Neural progenitor cell (in vitro differentiated cells): ENCODE measurements around the gene CES2. TPM values are rescaled to one million over a fixed set of nuclear protein-coding genes. Genes with fewer than 3 reads are reported as not detected.
A peak's percentile ranks its signal among the peaks of the same experiment; 100 is the strongest.
"Not testable (repeated sequence)": the region's sequence is repeated elsewhere in the genome, so short reads cannot be mapped to it uniquely, and the experiment has no call there.

Experiments used
- DNase-seq: peaks from one replicate; pipeline ENCODE4 v3.0.0-alpha.2; 2016; ENCODE audit warnings: low spot score
- H2AFZ ChIP-seq: fragments of 200-600 bp; sonication (generic); replicated peaks from 2 replicates; pipeline ENCODE4 v1.6.1; 2016; ENCODE audit warnings: antibody characterized with exemption
- H3F3A ChIP-seq: fragments of 200-600 bp; sonication (generic); 2 replicates; pipeline ENCODE4 v1.6.1; 2016; ENCODE audit warnings: antibody characterized with exemption, low read depth
- H3K27ac ChIP-seq: fragments of 200-600 bp; sonication (generic); 2 replicates; pipeline ENCODE4 v1.5.1; 2016; ENCODE audit warnings: mild to moderate bottlenecking
- H3K27me3 ChIP-seq: fragments of 200-600 bp; sonication (generic); 2 replicates; pipeline ENCODE4 v1.6.1; 2016; ENCODE audit warnings: mild to moderate bottlenecking, moderate library complexity
- H3K36me3 ChIP-seq: fragments of 200-600 bp; sonication (generic); 2 replicates; pipeline ENCODE4 v1.5.1; 2016
- H3K4me1 ChIP-seq: fragments of 200-600 bp; sonication (generic); 2 replicates; pipeline ENCODE4 v1.6.1; 2016; ENCODE audit warnings: mixed run types
- H3K4me2 ChIP-seq: fragments of 200-600 bp; sonication (generic); 2 replicates; pipeline ENCODE4 v1.6.1; 2016
- H3K4me3 ChIP-seq: fragments of 200-600 bp; sonication (generic); 2 replicates; pipeline ENCODE4 v1.5.1; 2016
- H3K79me2 ChIP-seq: fragments of 200-600 bp; sonication (generic); 2 replicates; pipeline ENCODE4 v1.6.1; 2016; ENCODE audit warnings: low read depth
- H3K9ac ChIP-seq: fragments of 200-600 bp; sonication (generic); 2 replicates; pipeline ENCODE4 v1.6.1; 2016
- H3K9me3 ChIP-seq: fragments of 200-600 bp; sonication (generic); 2 replicates; pipeline ENCODE4 v1.5.1; 2016; ENCODE audit warnings: low read depth
- H4K20me1 ChIP-seq: fragments of 200-600 bp; sonication (generic); 2 replicates; pipeline ENCODE4 v1.6.1; 2016; ENCODE audit warnings: low read depth
- H3K27ac Mint-ChIP-seq: 3 replicates; pipeline ENCODE4 v1.8.0; 2021; ENCODE audit warnings: mixed read lengths
- H3K27me3 Mint-ChIP-seq: 2 replicates; pipeline ENCODE4 v1.8.0; 2022; ENCODE audit warnings: low read depth, mild to moderate bottlenecking, inconsistent platforms, moderate library complexity, mixed read lengths; ENCODE audit not compliant: insufficient read depth
- H3K36me3 Mint-ChIP-seq: 3 replicates; pipeline ENCODE4 v1.8.0; 2021; ENCODE audit warnings: mixed read lengths
- H3K4me1 Mint-ChIP-seq: 3 replicates; pipeline ENCODE4 v1.8.0; 2021; ENCODE audit warnings: mixed read lengths
- H3K4me3 Mint-ChIP-seq: 3 replicates; pipeline ENCODE4 v1.8.0; 2021; ENCODE audit warnings: mild to moderate bottlenecking, moderate library complexity, mixed read lengths
- H3K9me3 Mint-ChIP-seq: 3 replicates; pipeline ENCODE4 v1.8.0; 2020; ENCODE audit warnings: mixed read lengths
- EZH2 ChIP-seq: fragments of 200-600 bp; sonication (generic); IDR thresholded peaks from 2 replicates; pipeline ENCODE4 v1.6.1; 2017; ENCODE audit warnings: antibody characterized with exemption, mild to moderate bottlenecking, moderate library complexity
- EZH2phosphoT487 ChIP-seq: fragments of 200-600 bp; sonication (generic); IDR thresholded peaks from 2 replicates; pipeline ENCODE4 v1.6.1; 2017; ENCODE audit warnings: antibody characterized with exemption
- total RNA-seq: library from RNA; depleted of rRNA; stranded (reverse); fragments of >200 nt; gene quantifications from 2 replicates; pipeline ENCODE4 v1.2.3, GENCODE V29; 2015; ENCODE audit warnings: low replicate concordance
- TF ChIP-seq, protein P1 (sequence below): fragments of 200-600 bp; sonication (generic); IDR thresholded peaks from 2 replicates; pipeline ENCODE4 v1.5.1; 2017; ENCODE audit warnings: antibody characterized with exemption, mild to moderate bottlenecking

CES2 gene
- total RNA-seq, 1 donor from 2014 or later: 11.1 TPM

DNA sequence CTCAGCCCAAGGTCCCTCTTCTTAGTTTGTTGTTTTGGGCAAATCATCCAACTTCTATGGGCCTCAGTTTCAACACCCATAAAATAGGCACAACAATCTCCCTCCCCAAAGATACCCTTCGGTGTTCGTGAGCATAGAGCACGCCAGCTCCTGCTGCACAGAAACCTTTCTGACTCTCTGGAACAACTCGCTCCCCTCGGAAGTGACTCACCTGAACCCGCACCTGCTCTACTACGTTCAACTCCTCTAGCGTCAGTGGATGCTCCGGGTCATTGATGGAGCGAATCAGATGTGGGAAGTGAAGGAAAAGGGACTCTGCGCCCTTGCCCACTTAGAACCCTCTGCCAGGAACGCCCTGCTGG, 1.6 kb upstream of the CES2 start:
- H3K27me3 Mint-ChIP-seq: peaks cover 2% of the 10 kb centered on the region
- H3K4me3 Mint-ChIP-seq: peak overlapping the region; percentile 96
- peak overlapping the region; percentile 76 for H3K9ac ChIP-seq
- peaks cover 19% of the 10 kb centered on the region for H4K20me1 ChIP-seq
- H3K36me3 Mint-ChIP-seq: peaks cover 9% of the 10 kb centered on the region
- no peaks in the 10 kb centered on the region for H3F3A ChIP-seq
- TF ChIP-seq EZH2: no peak
- no peak for DNase-seq
- H3K4me1 Mint-ChIP-seq: peaks cover 32% of the 10 kb centered on the region
- peaks cover 10% of the 10 kb centered on the region for H3K4me1 ChIP-seq
- H3K27me3 ChIP-seq: peaks cover 9% of the 10 kb centered on the region
- no peaks in the 10 kb centered on the region for H3K9me3 Mint-ChIP-seq
- peak overlapping the region; percentile 90 for H2AFZ ChIP-seq
- peak overlapping the region; percentile 85 for H3K4me3 ChIP-seq
- peak overlapping the region; percentile 42 for H3K27ac Mint-ChIP-seq
- no peaks in the 10 kb centered on the region for H3K36me3 ChIP-seq
- H3K79me2 ChIP-seq: peaks cover 9% of the 10 kb centered on the region
- peak overlapping the region; percentile 93 for H3K4me2 ChIP-seq
- H3K27ac ChIP-seq: no peak overlapping the region
- no peaks in the 10 kb centered on the region for H3K9me3 ChIP-seq

DNA sequence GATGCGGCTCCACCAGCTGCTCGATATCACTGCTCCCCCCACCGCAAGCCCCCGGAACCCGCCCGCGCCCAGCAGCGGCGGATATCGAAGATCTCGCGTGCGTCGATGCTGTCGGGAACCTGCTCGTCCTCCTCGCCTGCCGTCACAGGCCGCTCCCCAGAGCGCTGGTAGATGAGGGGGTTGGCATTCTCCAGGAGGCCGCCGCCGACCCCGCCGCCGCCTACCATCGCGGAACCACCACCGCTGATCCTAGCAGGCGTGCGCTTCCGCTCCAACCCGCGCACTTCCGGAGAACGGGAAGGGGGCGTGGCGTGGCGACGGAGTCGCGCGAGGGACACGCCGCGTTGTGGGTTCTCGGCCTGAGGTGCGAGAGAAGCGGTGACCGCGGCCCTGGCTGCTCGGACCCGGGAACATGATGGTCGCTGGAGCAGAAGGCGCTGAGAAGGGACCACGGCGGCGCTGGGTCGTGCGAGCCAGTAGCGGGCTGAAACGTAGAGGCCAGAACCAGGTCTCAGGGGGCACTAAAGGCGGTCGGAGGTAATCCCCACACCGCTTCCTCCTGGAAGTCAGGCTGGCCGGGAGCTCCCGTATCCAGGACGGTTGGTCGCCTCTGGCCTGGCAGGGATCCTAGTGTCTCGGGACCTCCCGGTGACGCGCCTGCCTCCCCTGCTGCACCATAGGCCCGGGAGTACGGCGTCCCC, 1.0 kb upstream of the CES2 start, which contains the start of gene CIAO2B:
Gene CIAO2B (minus strand): TSS at position 265 of the 701 bp plus-strand sequence. CDS start 38 bp downstream, at position 227.
- Mint-ChIP-seq H3K36me3 (peaks cover 9% of the 10 kb centered on the region), H3K27me3 (peaks cover 2% of the 10 kb centered on the region), H3K4me3 (peak within 1 kb of the TSS; percentile 96), H3K4me1 (peaks cover 32% of the 10 kb centered on the region), H3K9me3 (no peaks in the 10 kb centered on the region), H3K27ac (peak within 1 kb of the TSS; percentile 82)
- no peaks in the 10 kb centered on the region for H3F3A ChIP-seq
- peaks cover 10% of the 10 kb centered on the region for H3K4me1 ChIP-seq
- no peak within 1 kb of the TSS for H3K27ac ChIP-seq
- no peaks in the 10 kb centered on the region for H3K9me3 ChIP-seq
- peak within 1 kb of the TSS; percentile 76 for H3K9ac ChIP-seq
- peak within 1 kb of the TSS; percentile 85 for H3K4me3 ChIP-seq
- H3K36me3 ChIP-seq: no peaks in the 10 kb centered on the region
- H3K4me2 ChIP-seq: peak within 1 kb of the TSS; percentile 93
- TF ChIP-seq EZH2: peak; percentile 54
- TF ChIP-seq, protein P1, sequence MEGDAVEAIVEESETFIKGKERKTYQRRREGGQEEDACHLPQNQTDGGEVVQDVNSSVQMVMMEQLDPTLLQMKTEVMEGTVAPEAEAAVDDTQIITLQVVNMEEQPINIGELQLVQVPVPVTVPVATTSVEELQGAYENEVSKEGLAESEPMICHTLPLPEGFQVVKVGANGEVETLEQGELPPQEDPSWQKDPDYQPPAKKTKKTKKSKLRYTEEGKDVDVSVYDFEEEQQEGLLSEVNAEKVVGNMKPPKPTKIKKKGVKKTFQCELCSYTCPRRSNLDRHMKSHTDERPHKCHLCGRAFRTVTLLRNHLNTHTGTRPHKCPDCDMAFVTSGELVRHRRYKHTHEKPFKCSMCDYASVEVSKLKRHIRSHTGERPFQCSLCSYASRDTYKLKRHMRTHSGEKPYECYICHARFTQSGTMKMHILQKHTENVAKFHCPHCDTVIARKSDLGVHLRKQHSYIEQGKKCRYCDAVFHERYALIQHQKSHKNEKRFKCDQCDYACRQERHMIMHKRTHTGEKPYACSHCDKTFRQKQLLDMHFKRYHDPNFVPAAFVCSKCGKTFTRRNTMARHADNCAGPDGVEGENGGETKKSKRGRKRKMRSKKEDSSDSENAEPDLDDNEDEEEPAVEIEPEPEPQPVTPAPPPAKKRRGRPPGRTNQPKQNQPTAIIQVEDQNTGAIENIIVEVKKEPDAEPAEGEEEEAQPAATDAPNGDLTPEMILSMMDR: no peak
- peaks cover 19% of the 10 kb centered on the region for H4K20me1 ChIP-seq
- H3K27me3 ChIP-seq: peaks cover 9% of the 10 kb centered on the region
- H2AFZ ChIP-seq: peak within 1 kb of the TSS; percentile 90
- DNase-seq: peak; percentile 87
- H3K79me2 ChIP-seq: peaks cover 9% of the 10 kb centered on the region

DNA sequence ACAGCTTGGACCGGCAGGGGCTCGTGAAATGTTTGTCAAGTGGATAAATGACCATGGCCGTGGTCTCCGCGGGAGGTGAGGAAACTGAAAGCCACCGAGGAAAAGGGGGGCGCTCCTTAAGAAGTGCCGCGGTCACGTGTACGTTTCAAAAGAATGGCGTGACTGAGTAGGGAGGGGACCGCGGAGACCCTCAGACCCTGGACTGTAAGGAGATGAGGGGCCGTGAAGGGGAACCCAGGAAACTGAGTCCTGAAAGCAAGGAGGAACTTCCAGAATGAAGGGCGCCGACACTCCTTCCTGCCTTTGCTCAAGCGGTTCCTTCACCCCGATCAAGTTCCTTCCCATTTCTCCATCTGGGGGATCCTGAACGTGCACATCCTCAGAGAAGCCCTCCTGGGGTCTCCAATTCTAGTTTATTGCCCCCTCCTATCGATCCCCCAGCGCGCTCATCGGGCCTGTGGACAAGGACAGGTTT, 440 bp upstream of the CES2 start:
- Mint-ChIP-seq H3K4me1 (peaks cover 32% of the 10 kb centered on the region), H3K27ac (peak overlapping the region; percentile 82), H3K4me3 (peak overlapping the region; percentile 96)
- H3K27me3 Mint-ChIP-seq, DNase-seq, H3K36me3 Mint-ChIP-seq, H3K36me3 ChIP-seq, H3F3A ChIP-seq, H3K27me3 ChIP-seq, H3K27ac ChIP-seq, H3K79me2 ChIP-seq, H3K9me3 Mint-ChIP-seq, H3K9me3 ChIP-seq: not testable (repeated sequence)
- peak overlapping the region; percentile 93 for H3K4me2 ChIP-seq
- peak overlapping the region; percentile 90 for H2AFZ ChIP-seq
- peaks cover 19% of the 10 kb centered on the region for H4K20me1 ChIP-seq
- peak overlapping the region; percentile 85 for H3K4me3 ChIP-seq
- H3K4me1 ChIP-seq: peaks cover 10% of the 10 kb centered on the region
- H3K9ac ChIP-seq: peak overlapping the region; percentile 76

DNA sequence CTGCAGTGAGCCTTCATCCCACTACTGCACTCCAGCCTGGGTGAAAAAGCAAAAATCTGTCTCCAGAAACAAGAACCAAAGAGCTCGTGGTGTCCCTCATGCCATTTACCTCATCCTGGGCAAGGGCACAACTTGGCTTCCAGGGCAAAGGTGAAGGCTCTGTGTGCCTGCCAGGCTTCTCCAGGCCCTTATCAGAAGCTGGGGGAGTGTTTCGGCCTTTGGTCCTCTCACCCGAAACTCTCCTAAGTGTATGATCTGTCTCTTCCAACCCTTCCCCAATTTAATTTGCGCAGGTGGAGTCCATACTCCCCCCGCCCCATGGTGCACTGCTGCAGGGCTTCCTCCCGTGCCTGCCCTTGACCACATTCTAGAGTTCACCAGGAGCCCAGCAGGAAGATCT, 1.1 kb downstream of the CES2 start:
- Histone ChIP-seq H3K9ac (no peak overlapping the region), H3F3A (no peaks in the 10 kb centered on the region), H3K79me2 (peaks cover 9% of the 10 kb centered on the region), H3K4me3 (no peak overlapping the region), H4K20me1 (peaks cover 19% of the 10 kb centered on the region), H3K27me3 (peaks cover 9% of the 10 kb centered on the region), H3K4me1 (peaks cover 10% of the 10 kb centered on the region), H3K36me3 (no peaks in the 10 kb centered on the region), H3K27ac (no peak overlapping the region), H2AFZ (no peak overlapping the region), H3K4me2 (no peak overlapping the region), H3K9me3 (no peaks in the 10 kb centered on the region)
- Mint-ChIP-seq H3K27me3 (peaks cover 4% of the 10 kb centered on the region), H3K4me1 (peaks cover 32% of the 10 kb centered on the region), H3K36me3 (peaks cover 9% of the 10 kb centered on the region), H3K27ac (no peak overlapping the region), H3K9me3 (no peaks in the 10 kb centered on the region), H3K4me3 (peak overlapping the region; percentile 96)
- no peak for TF ChIP-seq EZH2
- TF ChIP-seq, protein P1: no peak
- TF ChIP-seq EZH2phosphoT487: no peak
- DNase-seq: no peak
